Spinal cord (tissue), 10 donors: Measurements from ENCODE around the gene RNASEH2A. TPM values are rescaled to one million over a fixed set of nuclear protein-coding genes. Genes with fewer than 3 reads are reported as not detected.

Source experiments
- DNase-seq, 6 donors: peaks; one replicate each; pipeline versions ENCODE4 v3.0.0 to v3.0.0-alpha.2; 2013 to 2015; ENCODE audit warnings: low spot score in 6 of 6, low read depth in 4 of 6
- H3K27ac ChIP-seq: one replicate; pipeline ENCODE4 v1.5.1; 2013; ENCODE audit warnings: low read depth, low read length, control low read depth
- H3K27me3 ChIP-seq: one replicate; pipeline ENCODE4 v1.6.1; 2013; ENCODE audit warnings: low read length; ENCODE audit not compliant: control insufficient read depth, insufficient read depth
- H3K36me3 ChIP-seq: one replicate; pipeline ENCODE4 v1.6.1; 2013; ENCODE audit warnings: low read length; ENCODE audit not compliant: control insufficient read depth, insufficient read depth
- H3K4me1 ChIP-seq: one replicate; pipeline ENCODE4 v1.6.1; 2013; ENCODE audit warnings: low read length; ENCODE audit not compliant: control insufficient read depth, insufficient read depth
- H3K4me3 ChIP-seq: one replicate; pipeline ENCODE4 v1.5.1; 2013; ENCODE audit warnings: low read depth, low read length, control low read depth
- H3K9me3 ChIP-seq: one replicate; pipeline ENCODE4 v1.6.1; 2013; ENCODE audit warnings: low read length; ENCODE audit not compliant: control insufficient read depth, insufficient read depth
- WGBS: methylation state at CpG from one replicate; pipeline ENCODE4 v1.1.5; 2013; ENCODE audit warnings: missing lambda C conversion rate; ENCODE audit not compliant: insufficient coverage; 5-methylcytosine and 5-hydroxymethylcytosine counted together
- polyA plus RNA-seq, 2 donors: library from polyadenylated mRNA; unstranded; fragments of 120-200 nt; gene quantifications; one replicate each; pipeline ENCODE4 v1.2.1, GENCODE V29; 2013; ENCODE audit not compliant: insufficient read length in 2 of 2
- small RNA-seq: library from RNA; depleted of rRNA; stranded (forward); fragments of <200 nt; gene quantifications from one replicate; pipeline ENCODE3, GENCODE V24; 2014; ENCODE audit warnings: low replicate concordance
- total RNA-seq, 2 donors: library from RNA; depleted of rRNA in 1 of 2; stranded (reverse); fragments of 120-200 nt in 1 of 2; fragments of >200 nt in 1 of 2; gene quantifications; one replicate each; pipeline versions ENCODE4 v1.2.3 to v1.2.4, GENCODE V29; 2013 to 2014
- donor health status: healthy.

The RNASEH2A gene
- total and polyA plus RNA-seq, 4 donors = 11.3 to 32.0 (median 23.0) TPM

- DNase-seq = no peak
- Histone ChIP-seq H3K9me3 (no peaks in the 10 kb centered on the region), H3K4me3 (no peak overlapping the region), H3K27ac (no peak overlapping the region), H3K27me3 (no peaks in the 10 kb centered on the region), H3K36me3 (peaks cover 71% of the 10 kb centered on the region), H3K4me1 (no peaks in the 10 kb centered on the region)
- WGBS = no CpG with 5 or more reads among the region's 1 CpG
Observed at GRCh38 chr19:12856653-12857052, 50.3 kb downstream of the RNASEH2A start.

- Histone ChIP-seq H3K4me3 (no peak overlapping the region), H3K36me3 (peaks cover 63% of the 10 kb centered on the region), H3K27me3 (no peaks in the 10 kb centered on the region), H3K27ac (no peak overlapping the region), H3K4me1 (no peaks in the 10 kb centered on the region), H3K9me3 (no peaks in the 10 kb centered on the region)
- WGBS = 96% methylated on average over 31 of the region's 35 CpGs
- no peak for DNase-seq
Observed at GRCh38 chr19:12858041-12858928, 51.9 kb downstream of the RNASEH2A start.

GRCh38 chr19:12859546-12859945 is 53.2 kb downstream of the RNASEH2A start:
- no peak for DNase-seq
- Histone ChIP-seq H3K27ac (no peak overlapping the region), H3K27me3 (no peaks in the 10 kb centered on the region), H3K9me3 (no peaks in the 10 kb centered on the region), H3K36me3 (peaks cover 60% of the 10 kb centered on the region), H3K4me1 (no peaks in the 10 kb centered on the region), H3K4me3 (no peak overlapping the region)
- WGBS = 74% methylated on average over 3 of the region's 7 CpGs

Small RNA genes lying within 50 kb of the gene (small RNA-seq; reads per million reads assigned to genes)
- gene MIR5684 (not detected), gene MIR6794 (not detected)

Other genes starting within 250 kb of the RNASEH2A start
- 10 to 100 TPM; 10.7 to 12.9 TPM for gene ZNF490, start 195.8 kb upstream of the RNASEH2A start, total RNA-seq
- gene ZNF490, start 195.8 kb upstream of the RNASEH2A start, polyA plus RNA-seq = 1 to 10 TPM; 5.6 to 8.1 TPM
- 10 to 100 TPM; 19.4 to 20.8 TPM for gene ZNF791, start 195.7 kb upstream of the RNASEH2A start, total RNA-seq
- 10 to 100 TPM; 17.4 to 17.5 TPM for gene ZNF791, start 195.7 kb upstream of the RNASEH2A start, polyA plus RNA-seq
- 10 to 100 TPM; 18.9 to 30.6 TPM for gene MAN2B1, start 139.8 kb upstream of the RNASEH2A start, total RNA-seq
- gene MAN2B1, start 139.8 kb upstream of the RNASEH2A start, polyA plus RNA-seq = 10 to 100 TPM; 31.5 to 38.7 TPM
- gene WDR83, start 139.8 kb upstream of the RNASEH2A start, total RNA-seq = 10 to 100 TPM in 1 of 2 donors, 1 to 10 TPM in 1; 9.3 to 14.9 TPM
- 10 to 100 TPM; 27.3 to 37.6 TPM for gene WDR83, start 139.8 kb upstream of the RNASEH2A start, polyA plus RNA-seq
- 10 to 100 TPM; 52.5 to 97.1 TPM for gene DHPS, start 124.7 kb upstream of the RNASEH2A start, total RNA-seq
- 100 to 1,000 TPM; 118 to 138 TPM for gene DHPS, start 124.7 kb upstream of the RNASEH2A start, polyA plus RNA-seq
- gene GNG14, start 118.6 kb upstream of the RNASEH2A start, total RNA-seq = not detected
- gene GNG14, start 118.6 kb upstream of the RNASEH2A start, polyA plus RNA-seq = 1 to 10 TPM in 1 of 2 donors, not detected in 1; 1.6 TPM
- gene FBXW9, start 110.0 kb upstream of the RNASEH2A start, total RNA-seq = 10 to 100 TPM in 1 of 2 donors, 1 to 10 TPM in 1; 6.2 to 15.8 TPM
- 10 to 100 TPM; 21.1 to 21.7 TPM for gene FBXW9, start 110.0 kb upstream of the RNASEH2A start, polyA plus RNA-seq
- gene TNPO2, start 82.7 kb upstream of the RNASEH2A start, total RNA-seq = 10 to 100 TPM; 40.9 to 66.8 TPM
- gene TNPO2, start 82.7 kb upstream of the RNASEH2A start, polyA plus RNA-seq = 100 to 1,000 TPM; 146 to 155 TPM
- gene TRIR, start 71.9 kb upstream of the RNASEH2A start, total RNA-seq = 100 to 1,000 TPM in 1 of 2 donors, 10 to 100 TPM in 1; 77.6 to 205 TPM
- gene TRIR, start 71.9 kb upstream of the RNASEH2A start, polyA plus RNA-seq = 100 to 1,000 TPM; 220 to 224 TPM
- 10 to 100 TPM; 50.9 to 84.4 TPM for gene GET3, start 69.1 kb upstream of the RNASEH2A start, total RNA-seq
- 100 to 1,000 TPM; 119 to 120 TPM for gene GET3, start 69.1 kb upstream of the RNASEH2A start, polyA plus RNA-seq
- gene BEST2, start 54.8 kb upstream of the RNASEH2A start, total RNA-seq = not detected
- gene BEST2, start 54.8 kb upstream of the RNASEH2A start, polyA plus RNA-seq = under 1 TPM in 1 of 2 donors, not detected in 1; 0.24 TPM
- 10 to 100 TPM; 16.4 to 25.2 TPM for gene HOOK2, start 31.0 kb upstream of the RNASEH2A start, total RNA-seq
- 10 to 100 TPM; 40.0 to 65.2 TPM for gene HOOK2, start 31.0 kb upstream of the RNASEH2A start, polyA plus RNA-seq
- gene JUNB, start 15.1 kb upstream of the RNASEH2A start, total RNA-seq = 100 to 1,000 TPM in 1 of 2 donors, 10 to 100 TPM in 1; 90.7 to 119 TPM
- 10 to 100 TPM; 23.3 to 52.2 TPM for gene JUNB, start 15.1 kb upstream of the RNASEH2A start, polyA plus RNA-seq
- 100 to 1,000 TPM; 280 to 444 TPM for gene PRDX2, start 4.8 kb upstream of the RNASEH2A start, total RNA-seq
- 100 to 1,000 TPM; 435 to 476 TPM for gene PRDX2, start 4.8 kb upstream of the RNASEH2A start, polyA plus RNA-seq
- 1 to 10 TPM in 1 of 2 donors, not detected in 1; 8.7 TPM for gene THSD8, start 4.5 kb upstream of the RNASEH2A start, total RNA-seq
- gene THSD8, start 4.5 kb upstream of the RNASEH2A start, polyA plus RNA-seq = 1 to 10 TPM; 5.9 to 6.5 TPM
- 1 to 10 TPM; 1.1 to 1.8 TPM for gene RTBDN, start 28.0 kb downstream of the RNASEH2A start, total RNA-seq
- 1 to 10 TPM; 5.8 to 6.8 TPM for gene RTBDN, start 28.0 kb downstream of the RNASEH2A start, polyA plus RNA-seq
- gene MAST1, start 31.9 kb downstream of the RNASEH2A start, total RNA-seq = 10 to 100 TPM; 12.2 to 39.1 TPM
- gene MAST1, start 31.9 kb downstream of the RNASEH2A start, polyA plus RNA-seq = 100 to 1,000 TPM in 1 of 2 donors, 10 to 100 TPM in 1; 87.0 to 112 TPM
- 10 to 100 TPM; 11.7 to 19.7 TPM for gene DNASE2, start 74.9 kb downstream of the RNASEH2A start, total RNA-seq
- 10 to 100 TPM; 23.6 TPM for gene DNASE2, start 74.9 kb downstream of the RNASEH2A start, polyA plus RNA-seq
- 1 to 10 TPM; 2.1 to 3.2 TPM for gene KLF1, start 80.6 kb downstream of the RNASEH2A start, total RNA-seq
- gene KLF1, start 80.6 kb downstream of the RNASEH2A start, polyA plus RNA-seq = under 1 TPM; 0.42 to 0.57 TPM
- 10 to 100 TPM; 22.9 to 30.1 TPM for gene GCDH, start 84.6 kb downstream of the RNASEH2A start, total RNA-seq
- gene GCDH, start 84.6 kb downstream of the RNASEH2A start, polyA plus RNA-seq = 10 to 100 TPM; 36.1 to 45.1 TPM
- under 1 TPM in 1 of 2 donors, not detected in 1; 0.88 TPM for gene SYCE2, start 112.7 kb downstream of the RNASEH2A start, total RNA-seq
- gene SYCE2, start 112.7 kb downstream of the RNASEH2A start, polyA plus RNA-seq = 1 to 10 TPM; 5.3 to 6.0 TPM
- gene FARSA, start 127.1 kb downstream of the RNASEH2A start, total RNA-seq = 10 to 100 TPM; 41.3 to 54.1 TPM
- 10 to 100 TPM; 74.0 to 80.6 TPM for gene FARSA, start 127.1 kb downstream of the RNASEH2A start, polyA plus RNA-seq
- 100 to 1,000 TPM; 452 to 872 TPM for gene CALR, start 132.0 kb downstream of the RNASEH2A start, total RNA-seq
- gene CALR, start 132.0 kb downstream of the RNASEH2A start, polyA plus RNA-seq = 100 to 1,000 TPM; 521 to 592 TPM
- 10 to 100 TPM; 37.6 to 85.9 TPM for gene RAD23A, start 139.3 kb downstream of the RNASEH2A start, total RNA-seq
- 100 to 1,000 TPM; 101 to 109 TPM for gene RAD23A, start 139.3 kb downstream of the RNASEH2A start, polyA plus RNA-seq
- 10 to 100 TPM in 1 of 2 donors, 1 to 10 TPM in 1; 9.7 to 24.2 TPM for gene GADD45GIP1, start 150.6 kb downstream of the RNASEH2A start, total RNA-seq
- 10 to 100 TPM; 50.3 to 55.6 TPM for gene GADD45GIP1, start 150.6 kb downstream of the RNASEH2A start, polyA plus RNA-seq
- under 1 TPM in 1 of 2 donors, not detected in 1; 0.28 TPM for gene DAND5, start 163.0 kb downstream of the RNASEH2A start, total RNA-seq
- under 1 TPM; 0.44 to 0.49 TPM for gene DAND5, start 163.0 kb downstream of the RNASEH2A start, polyA plus RNA-seq
- gene NFIX, start 188.9 kb downstream of the RNASEH2A start, total RNA-seq = 10 to 100 TPM; 53.3 to 61.8 TPM
- gene NFIX, start 188.9 kb downstream of the RNASEH2A start, polyA plus RNA-seq = 100 to 1,000 TPM; 175 to 198 TPM